Activated CD8-positive, alpha-beta memory T cell treated with anti-CD3 and anti-CD28 coated beads for 4 hours (primary cell): ENCODE data around the gene RNU6-9.

Source experiments
- DNase-seq, 2 donors: peaks; one replicate each; pipeline ENCODE4 v3.0.0-alpha.2; 2020; ENCODE audit warnings: low read depth in 2 of 2

RNU6-9 gene

GRCh38 chr19:918481-919198, 25.4 kb downstream of the RNU6-9 start:
- DNase-seq, result no peak

DNA sequence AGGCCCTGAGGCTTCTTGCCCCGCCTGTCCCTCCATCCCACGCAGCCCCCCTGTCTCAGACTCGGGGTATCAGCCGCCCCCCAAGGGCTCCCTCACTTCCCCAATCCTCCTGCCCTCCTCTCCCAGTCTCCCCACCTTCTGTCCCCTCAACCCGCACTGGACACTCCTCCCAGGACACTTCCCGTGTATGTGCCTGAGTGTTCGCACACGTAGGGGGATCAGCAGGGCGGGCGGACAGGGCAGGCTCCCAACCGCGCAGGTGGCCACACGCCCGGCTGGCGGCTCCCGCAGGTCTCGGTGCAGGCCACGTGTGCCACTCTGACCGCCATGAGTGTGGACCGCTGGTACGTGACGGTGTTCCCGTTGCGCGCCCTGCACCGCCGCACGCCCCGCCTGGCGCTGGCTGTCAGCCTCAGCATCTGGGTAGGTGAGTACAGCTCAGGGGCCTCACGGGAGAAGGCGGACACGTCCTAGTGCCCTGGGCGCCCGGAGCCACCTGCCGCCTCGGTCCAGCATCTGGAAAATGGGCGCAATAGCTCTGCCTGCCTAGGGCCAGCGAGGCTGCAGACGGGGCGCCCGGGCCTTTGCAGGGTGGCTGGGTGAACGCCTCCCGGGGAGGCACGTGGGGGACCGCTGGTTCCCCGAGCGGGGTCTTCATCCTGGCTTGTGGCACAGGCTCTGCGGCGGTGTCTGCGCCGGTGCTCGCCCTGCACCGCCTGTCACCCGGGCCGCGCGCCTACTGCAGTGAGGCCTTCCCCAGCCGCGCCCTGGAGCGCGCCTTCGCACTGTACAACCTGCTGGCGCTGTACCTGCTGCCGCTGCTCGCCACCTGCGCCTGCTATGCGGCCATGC, 26.1 kb downstream of the RNU6-9 start:
- DNase-seq, result no peak

- peak; percentile 32 to 39 for DNase-seq
Observed at GRCh38 chr19:920051-920864, 27.0 kb downstream of the RNU6-9 start.

DNA sequence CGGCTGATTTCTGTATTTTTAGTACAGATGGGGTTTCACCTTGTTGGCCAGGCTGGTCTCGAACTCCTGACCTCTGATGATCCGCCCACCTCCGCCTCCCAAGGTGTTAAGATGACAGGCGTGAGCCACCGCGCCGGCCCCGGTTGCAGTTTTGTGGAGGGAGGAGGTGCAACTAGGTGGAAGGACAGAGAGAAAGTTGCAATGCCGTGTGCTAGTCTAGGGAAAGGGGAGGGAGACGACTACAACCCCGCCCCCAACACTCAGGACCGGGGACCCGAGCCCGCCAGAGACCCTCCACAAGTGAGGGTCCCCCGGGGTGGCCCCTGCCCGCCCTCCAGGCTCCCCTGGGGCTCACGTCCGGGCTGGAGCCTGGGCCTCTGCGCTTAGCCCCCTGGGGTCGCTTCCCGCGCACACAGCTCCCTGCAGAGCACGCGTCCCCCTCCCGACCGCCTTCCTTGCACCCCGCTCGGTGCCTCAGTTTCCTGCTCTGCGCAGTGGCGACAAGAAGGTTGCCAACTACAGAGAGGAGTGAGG, 31.3 kb downstream of the RNU6-9 start:
- DNase-seq, result no peak

DNA sequence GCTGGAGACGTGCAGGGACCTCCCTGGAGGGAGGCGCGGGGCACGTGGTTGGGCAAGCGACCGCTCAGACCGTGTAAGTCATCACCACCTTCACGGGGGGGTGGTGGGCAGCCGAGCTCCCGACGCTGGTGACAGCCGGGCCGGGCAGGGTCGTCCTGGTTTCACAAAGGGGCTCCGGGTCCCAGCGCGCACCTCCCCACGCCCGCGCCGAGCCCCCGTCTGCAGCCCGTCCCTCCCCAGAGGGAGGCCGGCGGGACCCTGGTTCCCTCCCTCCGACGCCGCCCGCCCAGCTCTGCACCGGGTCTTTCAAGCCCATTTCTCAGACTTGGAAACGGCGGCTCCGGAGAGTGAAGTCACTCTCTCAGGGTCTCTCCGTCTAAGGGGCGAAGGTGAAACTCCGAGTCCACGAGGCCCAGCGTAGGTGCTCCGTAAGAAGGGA, 31.8 kb downstream of the RNU6-9 start:
- DNase-seq, result no peak

DNA sequence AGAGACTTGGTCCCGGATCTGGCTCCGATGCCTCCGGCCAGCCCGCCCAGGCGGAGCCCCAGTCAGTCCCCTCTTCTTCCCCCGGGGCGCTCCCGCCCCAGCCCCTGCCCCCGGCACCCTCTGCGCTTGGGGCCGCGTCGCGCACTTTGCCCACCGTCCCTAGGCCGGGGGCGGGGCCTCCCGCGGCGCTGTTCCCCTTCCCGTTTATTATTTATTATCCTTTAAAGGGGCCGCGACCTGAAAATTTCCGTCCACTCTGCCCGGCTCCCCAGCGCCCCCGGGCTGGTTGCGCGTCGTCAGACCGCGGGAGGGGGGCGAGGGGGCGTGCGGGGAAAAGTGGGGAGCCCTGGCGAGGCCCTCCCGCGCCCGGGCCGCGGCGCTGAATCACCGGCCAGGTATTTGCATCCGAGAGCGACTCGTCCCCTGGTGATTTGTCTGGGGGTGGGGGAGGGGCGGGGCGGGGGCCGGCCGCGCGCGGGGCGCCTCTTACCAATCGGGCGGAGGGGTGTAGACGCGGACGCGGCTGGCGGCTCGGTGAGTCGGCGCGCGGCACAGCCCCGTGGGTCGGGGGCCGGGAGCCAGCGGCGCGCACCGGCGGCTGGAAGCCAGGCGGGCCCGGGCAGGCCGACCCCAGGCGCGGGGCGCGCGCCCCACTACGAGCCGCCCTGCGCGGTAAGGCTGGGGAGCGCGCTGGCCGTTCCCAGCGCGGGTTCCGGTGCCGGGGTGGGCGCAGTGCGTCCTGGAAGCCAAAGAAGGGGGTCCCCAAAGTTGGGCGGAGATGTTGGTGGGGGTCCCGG, 32.4 kb downstream of the RNU6-9 start, which contains the start of gene ARID3A:
Gene ARID3A (plus strand): TSS at position 510 of the 797 bp plus-strand sequence. CDS start 3,494 bp downstream, outside the sequence.
- DNase-seq, result peak; percentile 43 to 47

- no peak for DNase-seq
Observed at GRCh38 chr19:926323-926588, 33.0 kb downstream of the RNU6-9 start.

DNA sequence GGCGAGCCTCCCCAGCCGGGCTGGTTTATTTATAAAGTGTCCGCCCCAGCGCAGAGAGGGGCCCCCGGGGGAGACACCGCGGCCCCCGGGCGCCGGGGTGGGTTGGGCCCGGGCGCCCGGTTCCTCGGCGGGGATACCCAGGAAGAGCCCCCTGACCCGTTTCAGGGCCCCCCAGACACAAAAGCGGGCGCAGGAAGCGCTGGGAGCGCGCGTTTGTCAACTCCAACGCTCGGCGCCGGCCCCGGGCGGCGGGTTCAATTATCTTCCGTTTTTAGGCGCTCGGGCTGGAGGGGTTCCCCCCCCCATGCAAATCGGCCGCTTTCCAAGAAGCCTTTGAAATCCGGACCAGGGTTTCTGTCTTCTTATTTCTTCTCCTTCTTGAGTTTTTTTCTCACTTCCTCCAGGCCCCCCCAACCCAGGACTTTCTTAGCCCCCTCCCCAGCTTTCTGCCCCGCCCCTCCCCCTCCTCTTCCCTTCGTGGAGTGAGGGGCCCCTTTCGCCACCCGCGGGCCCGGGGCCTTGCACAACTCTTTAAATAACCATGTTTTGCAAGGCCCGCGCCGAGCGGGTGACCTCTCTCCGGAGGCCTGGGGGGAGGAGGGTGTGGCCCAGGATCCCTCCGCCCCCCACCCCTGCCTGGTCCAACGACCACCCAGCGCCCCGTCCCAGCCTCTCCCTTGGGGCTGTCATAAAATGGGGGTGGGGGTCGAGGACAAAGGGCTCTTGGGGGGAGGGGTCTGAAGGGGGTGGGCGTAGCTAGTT, 33.5 kb downstream of the RNU6-9 start:
- DNase-seq, result no peak

- no peak for DNase-seq
Observed at GRCh38 chr19:927351-927779, 34.1 kb downstream of the RNU6-9 start.

GRCh38 chr19:927780-928401, 34.6 kb downstream of the RNU6-9 start:
- DNase-seq, result no peak

- DNase-seq, result no peak
Observed at GRCh38 chr19:928471-929202, 35.4 kb downstream of the RNU6-9 start.

DNA sequence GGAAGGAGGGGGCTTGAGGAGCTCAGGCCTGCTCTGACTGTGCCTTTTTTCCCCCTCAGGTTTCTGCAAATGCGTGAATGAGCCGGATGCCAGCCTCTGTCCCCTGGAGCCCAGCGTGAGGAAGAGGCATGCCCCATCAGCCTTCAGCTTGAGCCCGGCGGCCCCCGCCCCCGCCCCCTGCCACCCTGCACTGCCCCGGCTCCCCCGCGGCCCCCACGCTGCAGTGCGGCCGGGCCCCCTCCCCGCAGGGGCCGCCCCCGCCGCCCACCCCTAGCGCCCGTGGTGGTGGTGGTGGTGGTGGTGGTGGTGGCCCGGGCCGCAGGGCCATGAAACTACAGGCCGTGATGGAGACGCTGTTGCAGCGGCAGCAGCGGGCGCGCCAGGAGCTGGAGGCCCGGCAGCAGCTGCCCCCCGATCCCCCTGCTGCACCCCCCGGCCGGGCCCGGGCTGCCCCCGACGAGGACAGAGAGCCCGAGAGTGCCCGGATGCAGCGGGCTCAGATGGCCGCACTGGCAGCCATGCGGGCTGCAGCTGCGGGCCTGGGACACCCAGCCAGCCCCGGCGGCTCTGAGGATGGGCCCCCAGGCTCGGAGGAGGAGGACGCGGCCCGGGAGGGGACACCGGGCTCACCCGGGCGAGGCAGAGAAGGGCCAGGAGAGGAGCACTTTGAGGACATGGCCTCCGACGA, 36.1 kb downstream of the RNU6-9 start:
- DNase-seq, result no peak

DNA sequence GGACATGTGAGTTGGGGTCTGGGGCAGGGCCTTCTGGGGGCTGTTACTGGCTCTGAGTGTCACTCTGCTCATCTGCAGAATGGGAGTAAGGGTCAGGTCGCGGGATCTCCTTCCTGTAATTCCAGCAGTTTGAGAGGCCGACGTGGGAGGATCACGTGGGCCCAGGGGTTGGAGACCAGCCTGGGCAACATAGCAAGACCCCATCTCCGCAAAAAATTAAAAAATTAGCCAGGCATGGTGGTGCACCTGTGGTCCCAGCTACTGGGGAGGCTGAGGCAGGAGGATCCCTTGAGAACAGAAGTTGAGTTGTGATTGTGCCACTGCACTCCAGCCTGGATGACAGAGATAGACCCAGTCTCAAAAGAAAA, 36.6 kb downstream of the RNU6-9 start:
- DNase-seq, result no peak

GRCh38 chr19:931860-932647, 38.8 kb downstream of the RNU6-9 start:
- DNase-seq, result no peak

DNA sequence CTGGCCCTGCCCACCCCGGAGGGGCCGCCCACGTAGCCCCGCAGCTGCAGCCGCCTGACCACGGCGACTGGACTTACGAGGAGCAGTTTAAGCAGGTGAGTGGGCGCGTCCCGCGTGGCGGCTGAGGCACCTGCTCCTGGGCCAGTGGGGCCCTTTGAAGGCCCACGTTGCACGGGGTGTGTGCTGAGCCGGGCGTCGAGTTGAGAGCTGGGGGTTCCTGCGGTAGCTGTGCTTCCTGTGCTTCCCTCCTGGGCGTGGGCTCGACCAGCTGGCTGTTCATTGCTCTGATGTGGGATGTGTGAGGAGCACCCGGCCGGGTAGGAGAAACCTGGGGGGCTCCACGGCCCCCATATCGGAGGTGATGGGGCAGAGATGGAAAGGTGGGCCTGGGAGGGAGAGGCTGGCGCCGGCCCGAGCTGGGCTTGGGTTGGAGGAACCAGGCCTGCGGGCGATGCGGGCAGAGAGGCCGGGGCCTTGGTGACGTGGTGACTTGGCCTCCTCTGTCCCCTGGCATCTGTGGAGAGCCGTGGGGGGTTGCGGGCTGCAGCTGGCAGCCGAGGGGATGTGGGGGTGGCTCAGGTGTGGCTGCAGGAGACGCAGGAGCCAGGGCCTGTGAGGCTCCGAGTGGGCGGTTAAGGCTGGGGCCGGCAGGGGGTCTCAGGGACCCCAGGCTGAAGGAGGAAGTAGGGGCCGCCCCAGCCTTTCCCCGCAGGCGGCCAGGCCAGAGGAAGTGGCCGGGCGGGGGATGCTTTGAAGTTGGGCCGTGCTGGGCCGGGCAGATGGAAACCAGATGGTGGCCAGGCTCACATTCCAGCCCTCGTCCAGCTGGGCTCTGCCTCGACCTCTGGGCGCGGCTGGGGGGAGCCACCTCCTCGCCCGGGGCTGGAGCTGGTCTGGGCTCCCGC, 39.6 kb downstream of the RNU6-9 start:
- no peak for DNase-seq

DNA sequence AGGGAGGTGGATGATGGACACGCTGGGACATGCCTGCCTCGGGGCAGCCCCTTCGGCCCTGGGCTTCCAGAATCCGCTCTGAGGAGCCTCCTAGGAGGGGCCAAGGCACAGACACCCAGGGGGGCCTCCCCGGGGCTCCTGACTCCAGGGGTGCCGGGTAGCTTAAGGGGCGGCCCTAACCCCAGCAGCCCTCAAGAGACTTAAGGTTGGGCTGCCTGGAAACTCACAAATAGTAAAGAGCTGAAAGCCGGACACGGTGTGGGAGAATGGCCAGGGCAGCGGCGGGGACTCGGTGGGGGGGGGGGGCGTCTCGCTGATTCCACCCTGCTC, 40.2 kb downstream of the RNU6-9 start:
- DNase-seq, result no peak
